Posterior cingulate gyrus (tissue), 11 donors: ENCODE data around the gene PTH2R.
A peak's percentile ranks its signal among the peaks of the same experiment; 100 is the strongest.
"Not testable (repeated sequence)": the region's sequence is repeated elsewhere in the genome, so short reads cannot be mapped to it uniquely, and the experiment has no call there.

Experiments
- DNase-seq, 10 donors: peaks; one replicate each; pipeline versions ENCODE4 v3.0.0 to v3.0.0-alpha.2; 2020 to 2021; ENCODE audit warnings: mixed read lengths in 3 of 10
- intact Hi-C: fragments of 100-400 bp; cut with DNase I; formaldehyde crosslinking; loops from one replicate; pipeline ENCODE4 v1.15.1; 2023

PTH2R gene

DNA sequence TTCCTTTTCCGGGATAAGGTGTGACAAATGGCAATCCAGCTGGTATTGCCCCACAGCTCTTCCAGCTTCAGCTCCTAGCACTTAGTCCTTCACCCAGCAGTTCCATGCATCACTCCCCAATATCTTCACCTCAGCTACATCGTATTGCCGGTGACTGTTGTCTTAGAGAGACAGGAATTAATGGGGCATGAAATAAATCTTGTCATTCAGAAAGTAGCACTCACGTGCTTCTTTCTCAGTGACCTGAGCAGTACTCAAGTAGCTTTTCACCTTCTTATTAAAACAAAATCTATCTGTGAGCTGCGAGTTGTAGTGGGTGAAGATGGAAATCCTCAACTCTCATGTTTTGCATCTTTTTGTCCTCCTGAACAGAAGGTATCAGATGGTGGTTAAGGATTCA is 72.8 kb downstream of the PTH2R start:
- intact Hi-C loops, result no loop called here

DNA sequence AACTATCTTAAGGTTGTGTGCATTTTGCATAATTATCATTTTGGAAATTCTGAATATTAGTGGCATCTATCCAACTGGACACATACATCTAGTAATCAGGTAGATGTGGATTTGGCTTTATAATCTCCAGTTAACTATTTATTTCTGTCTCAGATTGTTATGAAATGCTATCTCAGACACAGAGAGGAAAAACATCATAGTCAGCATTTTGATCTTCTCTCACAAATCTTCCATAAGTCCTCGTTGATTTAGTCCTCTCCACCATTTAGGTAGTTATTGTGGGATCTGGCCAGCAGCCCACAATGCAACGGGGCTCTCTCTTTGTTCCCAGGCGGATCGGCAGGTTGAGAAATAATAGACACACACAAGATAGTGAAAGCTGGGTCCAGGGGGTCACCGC is 75.4 kb downstream of the PTH2R start:
- not testable (repeated sequence) for DNase-seq

More for the DNA sequence above, 72.8 kb downstream of the PTH2R start:
- no peak for DNase-seq

DNA sequence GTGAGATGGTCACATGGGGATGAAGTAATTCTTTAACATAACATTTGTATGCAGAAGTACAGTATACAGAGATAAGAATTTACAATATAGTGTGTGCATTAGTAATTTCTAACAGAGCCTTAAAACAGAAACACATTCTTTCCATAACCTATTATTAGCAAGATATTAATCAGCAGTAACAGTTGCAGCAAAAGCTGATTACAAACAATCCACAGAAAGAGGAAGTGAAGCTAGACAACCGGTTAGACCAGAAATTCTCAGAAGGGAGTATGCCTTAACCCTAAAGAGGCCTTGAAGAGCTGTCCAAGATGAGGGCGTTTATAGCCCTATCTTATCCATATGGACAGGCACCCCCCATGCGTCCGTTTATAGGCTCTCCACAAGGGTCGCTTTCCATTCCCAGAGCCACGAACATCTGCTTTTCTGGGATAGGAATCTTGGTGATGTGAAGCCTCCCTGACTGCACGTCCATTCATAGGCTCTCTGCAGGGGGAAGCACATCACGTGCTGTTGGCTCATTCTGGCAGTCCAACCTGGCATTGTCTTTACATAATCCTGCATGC is 75.9 kb downstream of the PTH2R start:
- intact Hi-C loops, DNase-seq: not testable (repeated sequence)

More for the DNA sequence above, 75.4 kb downstream of the PTH2R start:
- intact Hi-C loops, result not testable (repeated sequence)

DNA sequence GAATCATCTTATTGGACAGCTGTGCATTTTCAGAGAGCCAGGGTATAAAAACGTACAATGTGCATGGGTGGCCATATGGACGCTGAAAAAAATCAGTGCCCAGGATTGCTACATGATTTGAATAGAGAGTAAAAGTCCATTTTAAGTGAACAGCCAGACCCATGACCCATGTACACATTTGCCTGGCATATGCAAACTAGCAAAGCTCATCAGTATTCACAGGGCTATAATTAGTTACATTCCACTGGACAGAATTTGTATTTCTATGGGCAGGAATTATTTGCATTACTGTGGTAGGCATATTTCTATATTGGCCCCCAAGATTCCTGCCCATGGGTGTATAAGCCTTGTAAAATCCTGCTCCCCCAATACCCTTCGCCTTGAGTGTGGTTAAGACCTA is 78.8 kb downstream of the PTH2R start:
- intact Hi-C loops, result no loop called here
- DNase-seq, result no peak

DNA sequence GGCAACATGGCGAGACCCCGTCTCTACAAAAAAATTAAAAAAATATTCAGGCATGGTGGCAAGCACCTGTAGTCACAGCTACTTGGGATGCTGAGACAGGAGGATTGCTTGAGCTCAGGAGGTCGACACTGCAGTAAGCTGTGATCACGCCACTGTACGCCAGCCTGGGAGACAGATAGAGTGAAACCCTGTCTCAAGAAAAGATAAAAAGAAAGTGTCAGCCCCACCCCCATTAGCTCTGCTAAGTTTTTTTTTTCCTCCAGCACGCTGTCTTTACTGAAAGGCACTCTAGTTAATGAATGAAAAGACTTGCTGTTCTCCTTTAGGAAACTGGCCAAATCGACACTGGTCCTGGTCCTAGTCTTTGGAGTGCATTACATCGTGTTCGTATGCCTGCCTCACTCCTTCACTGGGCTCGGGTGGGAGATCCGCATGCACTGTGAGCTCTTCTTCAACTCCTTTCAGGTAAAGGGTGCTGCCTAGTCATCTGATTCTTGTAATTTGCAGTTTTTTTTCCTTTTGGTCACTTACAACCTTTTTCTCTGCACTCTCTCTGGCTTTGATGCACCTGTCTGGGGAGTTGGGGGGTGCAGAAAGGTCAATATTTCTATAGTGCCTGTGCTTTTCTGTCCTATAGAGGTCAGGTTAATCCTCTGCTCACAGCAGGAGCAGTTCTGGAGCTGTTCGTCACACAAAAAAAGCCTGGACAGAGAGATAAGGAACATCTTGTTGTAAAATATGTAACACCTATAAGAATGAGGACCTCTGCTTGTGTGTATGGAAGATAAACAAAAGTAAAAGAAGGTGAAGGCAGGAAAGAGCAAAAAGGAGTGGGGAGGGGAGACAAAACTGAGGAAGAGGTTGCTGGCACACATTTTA is 82.3 kb downstream of the PTH2R start:
- intact Hi-C loops, result no loop called here
- DNase-seq, result no peak

DNA sequence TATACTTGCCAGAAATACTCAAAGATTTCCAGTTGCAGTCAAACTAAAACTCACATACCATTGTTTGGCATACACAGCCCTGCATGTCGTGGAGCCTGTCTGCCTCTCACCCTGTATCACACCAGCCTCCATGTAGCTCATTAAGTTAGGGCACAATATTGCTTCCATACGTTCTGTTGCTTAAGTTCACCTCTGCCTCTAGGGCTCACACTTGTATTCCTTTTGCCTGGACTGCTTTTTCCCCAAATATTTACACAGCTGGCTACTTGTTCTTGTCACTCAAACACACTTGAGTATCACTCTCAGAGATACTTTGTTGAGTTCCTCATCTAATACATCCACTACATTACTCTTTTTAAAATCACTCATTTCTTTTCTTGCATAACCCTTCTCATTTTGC is 83.1 kb downstream of the PTH2R start:
- intact Hi-C loops, result no loop called here
- DNase-seq, result no peak

DNA sequence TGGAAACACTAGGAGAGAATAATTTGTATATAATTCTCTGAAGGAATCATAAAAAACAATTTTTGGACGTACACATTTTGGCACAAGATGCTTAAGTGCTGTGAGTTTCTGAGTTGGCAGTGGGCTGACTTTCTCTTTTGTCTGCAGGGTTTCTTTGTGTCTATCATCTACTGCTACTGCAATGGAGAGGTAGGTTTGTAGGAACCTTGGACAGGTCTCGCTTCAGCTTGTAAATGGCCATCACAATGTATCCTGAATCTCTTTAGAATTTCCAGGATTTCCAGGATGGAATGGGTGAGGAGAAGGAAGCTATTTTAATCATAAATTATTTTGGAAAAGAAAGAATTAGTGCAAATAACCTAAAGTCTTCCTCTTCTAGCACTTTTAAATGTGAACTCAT is 83.9 kb downstream of the PTH2R start:
- no peak for DNase-seq
- intact Hi-C loops, result no loop called here

DNA sequence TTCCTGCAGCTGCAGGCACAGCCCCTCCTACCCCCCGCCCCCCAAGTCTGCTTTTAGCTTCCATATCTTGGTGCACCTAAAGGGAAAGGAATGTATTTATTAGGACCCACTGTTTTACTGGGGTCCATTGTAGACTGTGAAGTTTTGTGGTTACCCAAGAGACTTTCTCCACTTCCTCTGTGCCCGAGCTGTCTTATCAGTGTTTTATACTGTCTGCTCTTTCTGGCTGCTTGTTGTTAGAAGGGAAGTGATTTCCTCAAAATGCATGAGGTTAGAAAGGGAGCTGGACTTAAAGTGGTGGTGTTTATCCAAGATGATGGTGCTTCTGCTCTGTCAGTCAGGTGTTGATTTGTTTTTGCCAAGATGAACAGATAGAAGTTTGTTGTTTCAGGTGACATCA is 85.0 kb downstream of the PTH2R start:
- no peak for DNase-seq
- intact Hi-C loops, result no loop called here

DNA sequence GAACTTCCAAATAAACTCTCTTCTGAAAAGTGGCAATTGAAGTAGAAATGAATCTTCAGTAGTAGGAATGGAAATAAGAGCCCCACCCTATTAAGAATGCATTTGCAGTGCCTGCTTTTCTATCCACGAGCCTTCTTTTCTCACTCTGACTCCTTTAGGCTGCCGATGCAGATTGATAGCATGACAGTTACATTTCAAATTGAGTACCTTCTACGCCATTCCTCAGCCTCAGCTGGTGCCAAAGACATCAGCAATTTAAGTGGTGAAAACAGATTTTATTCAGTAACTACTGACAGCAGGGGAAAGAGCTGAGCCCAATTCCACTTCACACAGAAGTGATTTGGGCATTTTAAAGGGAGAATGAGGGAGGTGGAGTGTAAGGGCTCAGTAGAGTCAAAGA is 85.5 kb downstream of the PTH2R start:
- intact Hi-C loops, result no loop called here
- no peak for DNase-seq

DNA sequence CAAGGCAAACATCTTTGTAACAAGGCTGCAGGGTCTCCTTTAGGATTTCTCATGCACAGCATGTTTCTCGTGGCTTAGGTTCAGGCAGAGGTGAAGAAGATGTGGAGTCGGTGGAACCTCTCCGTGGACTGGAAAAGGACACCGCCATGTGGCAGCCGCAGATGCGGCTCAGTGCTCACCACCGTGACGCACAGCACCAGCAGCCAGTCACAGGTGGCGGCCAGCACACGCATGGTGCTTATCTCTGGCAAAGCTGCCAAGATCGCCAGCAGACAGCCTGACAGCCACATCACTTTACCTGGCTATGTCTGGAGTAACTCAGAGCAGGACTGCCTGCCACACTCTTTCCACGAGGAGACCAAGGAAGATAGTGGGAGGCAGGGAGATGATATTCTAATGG is 86.6 kb downstream of the PTH2R start:
- intact Hi-C loops, result no loop called here
- peak in 1 of 10 donors; percentile 46 for DNase-seq

DNA sequence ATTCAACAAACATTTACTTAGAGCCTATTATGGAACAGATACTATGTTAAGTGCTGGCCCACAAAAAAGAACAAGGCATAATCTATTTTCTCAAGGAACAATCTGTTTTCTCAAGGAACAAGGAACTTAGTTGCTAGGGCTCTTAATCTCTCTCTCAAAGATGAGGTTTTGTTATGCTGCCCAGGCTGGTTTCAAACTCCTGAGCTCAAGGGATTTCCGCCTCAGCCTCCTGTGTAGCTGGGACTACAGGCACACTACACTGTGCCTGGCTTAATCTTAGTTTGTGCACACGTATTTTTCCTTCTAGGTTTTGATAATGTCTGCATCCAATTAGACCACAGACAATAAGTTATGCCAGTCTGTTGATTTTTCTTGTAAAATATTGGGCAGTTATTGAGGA is 89.5 kb downstream of the PTH2R start:
- DNase-seq, result no peak
- intact Hi-C loops, result no loop called here

DNA sequence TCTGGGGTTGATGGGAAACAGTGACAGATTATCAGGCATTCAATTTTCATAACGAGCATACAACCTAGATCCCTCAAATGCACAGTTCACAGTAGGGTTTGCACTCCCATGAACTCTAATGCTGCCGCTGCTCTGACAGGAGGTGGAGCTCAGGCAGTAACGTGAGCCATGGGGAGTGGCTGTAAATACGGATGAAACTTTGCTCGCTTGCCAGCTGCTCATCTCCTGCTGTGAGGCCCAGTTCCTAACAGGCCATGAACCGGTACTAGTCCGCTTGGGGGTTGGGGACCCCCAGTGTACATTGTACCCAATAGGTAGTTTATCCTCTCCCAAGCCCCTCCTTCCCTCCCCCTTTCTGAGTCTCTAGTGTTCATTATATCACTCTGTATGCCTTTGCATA is 94.6 kb downstream of the PTH2R start:
- DNase-seq, result no peak
- intact Hi-C loops, result no loop called here

DNA sequence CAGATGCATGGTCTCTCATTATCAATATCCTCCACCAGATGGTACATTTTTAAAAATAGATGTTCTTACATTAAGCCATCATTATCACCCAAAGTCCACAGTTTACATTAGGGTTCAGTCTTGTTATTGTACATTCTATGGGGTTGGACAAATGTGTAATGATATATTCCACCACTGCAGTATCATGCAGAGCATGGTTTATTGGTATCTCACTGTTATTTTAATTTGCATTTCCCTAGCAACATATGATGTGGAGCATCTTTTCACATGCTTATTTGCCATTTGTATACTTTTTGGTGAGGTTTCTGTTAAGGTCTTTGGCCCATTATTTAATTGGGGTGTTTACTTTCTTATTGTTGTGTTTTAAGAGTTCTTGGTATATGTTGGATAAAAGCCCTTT is 95.7 kb downstream of the PTH2R start:
- intact Hi-C loops, result no loop called here
- DNase-seq, result no peak

DNA sequence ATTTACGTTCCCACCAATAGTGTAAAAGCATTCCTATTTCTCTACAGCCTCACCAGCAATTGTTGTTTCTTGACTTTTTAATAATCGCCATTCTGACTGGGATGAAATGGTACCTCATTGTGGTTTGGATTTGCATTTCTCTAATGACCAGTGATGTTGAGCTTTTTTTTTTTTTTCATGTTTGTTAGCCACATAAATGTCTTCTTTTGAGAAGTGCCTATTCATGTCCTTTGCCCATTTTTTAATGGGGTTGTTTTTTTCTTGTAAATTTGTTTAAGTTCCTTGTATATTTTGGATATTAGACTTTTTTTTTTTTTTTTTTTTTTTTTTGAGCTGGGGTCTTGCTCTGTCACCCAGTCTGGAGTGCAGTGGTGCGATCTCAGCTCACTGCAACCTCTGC is 98.8 kb downstream of the PTH2R start:
- intact Hi-C loops, DNase-seq: not testable (repeated sequence)

DNA sequence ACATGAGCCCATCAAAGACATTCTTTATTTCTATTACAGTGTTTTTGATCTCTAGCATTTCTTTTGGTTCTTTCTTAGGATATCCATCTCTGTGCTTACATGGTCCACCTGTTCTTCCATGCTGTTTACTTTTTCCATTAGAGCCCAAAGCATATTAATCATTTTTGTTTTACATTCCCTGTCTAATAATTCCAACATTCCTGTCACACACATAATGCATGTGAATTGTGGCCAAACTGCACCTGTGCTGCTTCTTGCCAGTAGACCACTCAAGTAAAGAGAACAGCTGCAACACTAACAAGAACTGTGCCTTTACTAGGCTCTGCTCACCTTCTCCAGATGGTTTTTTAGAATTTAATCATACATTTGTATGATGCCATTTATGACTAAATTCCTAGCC is 103.0 kb downstream of the PTH2R start:
- intact Hi-C loops, result no loop called here
- DNase-seq, result no peak

DNA sequence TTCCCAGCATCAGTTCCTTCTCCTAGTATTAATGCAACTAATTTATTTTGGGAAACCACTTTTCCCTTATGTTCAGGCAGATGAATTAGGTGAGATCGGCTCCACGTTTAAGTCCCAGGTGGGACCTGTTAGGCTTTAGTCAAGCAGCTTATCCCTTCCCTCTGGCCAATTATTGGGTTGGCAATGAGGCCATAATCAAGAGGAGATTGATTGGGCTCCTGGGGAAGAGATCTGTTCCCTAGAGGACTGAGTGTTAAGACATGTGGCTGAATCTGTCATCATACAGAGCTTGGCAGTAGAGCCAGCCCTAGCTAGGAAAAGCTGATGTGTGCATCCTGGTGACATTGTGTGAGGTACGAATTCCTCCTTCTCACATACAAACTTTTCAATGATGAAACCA is 104.4 kb downstream of the PTH2R start:
- intact Hi-C loops, result no loop called here
- DNase-seq, result no peak

DNA sequence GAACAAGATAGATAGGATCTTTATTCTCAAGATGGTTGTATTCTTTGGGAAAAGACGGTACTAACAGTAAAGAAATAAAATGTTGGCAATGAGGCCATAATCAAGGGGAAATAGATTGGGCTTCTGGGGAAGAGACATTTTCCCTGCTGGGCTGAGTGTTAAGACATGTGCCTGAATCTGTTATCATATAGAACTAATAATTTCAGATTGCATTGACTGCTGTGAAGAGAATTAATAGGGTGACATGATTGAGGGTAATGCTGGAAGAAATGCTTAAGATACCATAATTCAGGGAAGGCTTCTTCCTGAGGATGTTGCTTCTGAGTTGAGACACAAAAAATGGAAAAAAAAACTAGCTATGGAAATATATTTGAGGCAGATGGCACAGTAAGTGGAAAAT is 105.0 kb downstream of the PTH2R start:
- DNase-seq, result no peak
- intact Hi-C loops, result no loop called here

DNA sequence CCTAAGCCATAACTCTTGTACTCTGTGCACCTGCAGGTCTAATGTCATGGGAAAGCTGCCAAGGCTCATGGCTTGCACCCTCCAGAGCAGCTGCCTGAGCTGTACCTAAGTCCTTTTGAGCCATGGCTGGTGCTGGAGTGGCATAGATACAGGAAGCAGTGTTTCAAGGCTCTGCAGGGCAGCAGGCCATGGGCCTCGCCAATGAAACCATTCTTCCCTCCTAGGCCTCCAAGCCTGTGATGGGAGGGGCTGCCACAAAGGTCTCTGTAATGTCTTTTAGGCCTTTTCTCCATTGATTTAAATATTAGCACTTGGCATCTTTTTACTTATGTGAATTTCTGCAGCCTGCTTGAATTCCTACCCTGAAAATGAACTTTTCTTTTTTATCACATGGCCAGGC is 108.5 kb downstream of the PTH2R start:
- no peak for DNase-seq
- intact Hi-C loops, result no loop called here

DNA sequence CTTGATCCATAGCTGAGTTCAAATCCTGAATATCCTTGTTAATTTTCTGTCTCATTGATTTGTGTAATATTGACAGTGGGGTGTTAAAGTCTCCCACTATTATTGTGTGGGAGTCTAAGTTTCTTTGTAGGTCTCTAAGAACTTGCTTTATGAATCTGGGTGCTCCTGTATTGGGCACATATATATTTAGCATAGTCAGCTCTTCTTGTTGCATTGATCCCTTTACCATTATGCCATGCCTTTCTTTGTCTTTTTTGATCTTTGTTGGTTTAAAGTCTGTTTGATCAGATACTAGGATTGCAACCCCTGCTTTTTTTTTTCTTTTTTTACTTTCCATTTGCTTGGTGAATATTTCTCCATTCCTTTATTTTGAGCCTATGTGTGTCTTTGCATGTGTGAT is 116.5 kb downstream of the PTH2R start:
- DNase-seq, intact Hi-C loops: not testable (repeated sequence)

DNA sequence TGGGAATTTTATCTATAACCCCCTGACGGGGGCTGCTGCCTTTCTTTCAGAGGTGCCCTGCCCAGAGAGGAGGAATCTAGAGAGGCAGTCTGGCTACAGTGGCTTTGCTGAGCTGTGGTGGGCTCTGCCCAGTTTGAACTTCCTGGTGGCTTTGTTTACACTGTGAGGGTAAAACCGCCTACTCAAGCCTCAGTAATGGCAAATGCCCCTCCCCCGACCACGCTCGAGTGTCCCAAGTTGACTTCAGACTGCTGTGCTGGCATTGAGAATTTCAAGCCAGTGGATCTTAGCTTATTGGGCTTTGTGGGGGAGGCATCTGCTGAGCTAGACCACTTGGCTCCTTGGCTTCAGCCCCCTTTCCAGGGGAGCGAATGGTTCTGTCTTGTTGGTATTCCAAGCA is 118.6 kb downstream of the PTH2R start:
- intact Hi-C loops, result not testable (repeated sequence)
- DNase-seq, result peak in 1 of 10 donors; percentile 75

DNA sequence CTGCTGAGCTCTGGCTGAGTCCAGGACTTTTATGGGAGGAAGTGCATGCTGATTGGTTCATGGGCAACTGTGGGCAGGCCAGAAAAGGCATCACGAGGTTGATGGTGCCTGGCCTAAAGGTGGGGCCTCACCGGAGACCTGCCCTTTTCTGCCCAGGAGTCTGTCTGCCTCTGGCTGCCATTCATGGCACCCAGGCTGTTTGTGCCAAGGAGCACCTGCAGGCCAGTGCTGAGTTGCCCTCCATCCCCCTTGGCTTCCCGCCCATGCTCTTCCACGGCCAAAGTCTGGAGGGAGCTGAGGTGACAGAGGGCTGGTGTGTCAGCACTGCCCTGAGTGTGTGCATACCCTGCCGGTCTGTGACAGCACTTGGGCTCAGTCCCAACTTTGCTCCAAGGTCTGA is 123.2 kb downstream of the PTH2R start:
- intact Hi-C loops, result no loop called here
- peak in 1 of 10 donors; percentile 52 for DNase-seq

DNA sequence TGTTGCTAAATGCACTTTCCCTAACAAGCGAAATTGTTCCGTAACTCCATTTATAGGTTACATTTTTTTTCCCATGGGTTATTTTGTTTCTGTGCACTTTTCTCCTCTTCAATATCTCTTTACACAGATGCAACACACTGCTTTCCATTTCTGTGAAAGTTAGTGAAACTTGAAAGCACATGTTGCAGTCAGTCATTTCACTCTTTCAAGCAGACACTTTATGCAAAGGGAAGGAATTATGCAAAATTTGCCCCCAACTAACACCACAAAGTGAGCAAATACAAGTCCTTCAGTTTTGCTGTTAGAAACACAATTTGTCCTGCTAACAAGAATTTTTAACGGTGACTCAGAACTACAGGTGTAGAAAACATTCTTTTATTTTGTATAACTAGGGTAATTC is 124.8 kb downstream of the PTH2R start:
- intact Hi-C loops, result no loop called here
- no peak for DNase-seq
